HL-60 (cell line): ENCODE results near the gene ANXA3.

Source experiments
- DNase-seq, 2 experiments: peaks; one replicate each; pipeline ENCODE4 v3.0.0-alpha.2; 2010 to 2020; ENCODE audit warnings: low read depth in 1 of 2, low spot score in 1 of 2
- H3K27ac ChIP-seq: fragments of 250-450 bp; sonication (Bioruptor Pico); replicated peaks from 2 replicates; pipeline ENCODE4 v1.5.1; 2020; ENCODE audit warnings: mild to moderate bottlenecking, moderate library complexity
- H3K27me3 ChIP-seq: fragments of 250-450 bp; sonication (Bioruptor Pico); 2 replicates; pipeline ENCODE4 v1.5.1; 2021; ENCODE audit warnings: mild to moderate bottlenecking, moderate library complexity; ENCODE audit not compliant: insufficient read depth, poor library complexity, severe bottlenecking
- H3K4me3 ChIP-seq: replicated peaks from 2 replicates; pipeline ENCODE4 v1.5.1; 2011; ENCODE audit warnings: mild to moderate bottlenecking, control low read depth, low read length; ENCODE audit not compliant: insufficient read depth
- CTCF ChIP-seq: IDR thresholded peaks from one replicate; pipeline ENCODE4 v1.5.1; 2011; ENCODE audit warnings: low read length, control low read depth, inconsistent platforms; ENCODE audit not compliant: insufficient read depth
- GABPA ChIP-seq: IDR thresholded peaks from 2 replicates; pipeline ENCODE4 v1.6.1; 2012; ENCODE audit warnings: low read depth
- POLR2AphosphoS5 ChIP-seq: IDR thresholded peaks from 2 replicates; pipeline ENCODE4 v1.6.1; 2012; ENCODE audit warnings: low read depth
- REST ChIP-seq: IDR thresholded peaks from 2 replicates; pipeline ENCODE4 v1.6.1; 2012; ENCODE audit warnings: low read depth; ENCODE audit not compliant: insufficient replicate concordance
- SPI1 ChIP-seq: IDR thresholded peaks from 2 replicates; pipeline ENCODE4 v1.6.1; 2012; ENCODE audit warnings: low read depth, mild to moderate bottlenecking, borderline replicate concordance

ANXA3 gene

GRCh38 chr4:78556665-78557064 lies 5.1 kb downstream of the ANXA3 start:
- no peak for DNase-seq
- Histone ChIP-seq H3K27ac (no peak overlapping the region), H3K4me3 (no peak overlapping the region), H3K27me3 (no peaks in the 10 kb centered on the region)
- no peak for TF ChIP-seq GABPA
- no peak for TF ChIP-seq SPI1
- TF ChIP-seq REST, result no peak
- TF ChIP-seq CTCF, result no peak
- no peak for TF ChIP-seq POLR2AphosphoS5

- TF ChIP-seq SPI1 (no peak), GABPA (no peak), CTCF (no peak), REST (no peak), POLR2AphosphoS5 (no peak)
- Histone ChIP-seq H3K4me3 (no peak overlapping the region), H3K27me3 (no peaks in the 10 kb centered on the region), H3K27ac (no peak overlapping the region)
- no peak for DNase-seq
Observed at GRCh38 chr4:78557841-78558240, 6.3 kb downstream of the ANXA3 start.

GRCh38 chr4:78558410-78558809 lies 6.8 kb downstream of the ANXA3 start:
- no peak for DNase-seq
- TF ChIP-seq GABPA (no peak), SPI1 (no peak), CTCF (no peak), REST (no peak), POLR2AphosphoS5 (no peak)
- H3K27ac ChIP-seq, result no peak overlapping the region
- H3K27me3 ChIP-seq, result no peaks in the 10 kb centered on the region
- H3K4me3 ChIP-seq, result no peak overlapping the region
